Stimulated activated CD4-positive, alpha-beta T cell treated with anti-CD3 and anti-CD28 coated beads, Interleukin-2, amount 100 ng/mL, for 4 hours (primary cell): Measurements from ENCODE around the gene CST1.

Source experiments
- DNase-seq: peaks from one replicate; pipeline ENCODE4 v3.0.0-alpha.2; 2020; ENCODE audit warnings: low read depth

The CST1 gene

GRCh38 chr20:23702021-23702420 lies 48.7 kb downstream of the CST1 start:
- DNase-seq = no peak

- no peak for DNase-seq
Observed at GRCh38 chr20:23700931-23701330, 49.8 kb downstream of the CST1 start.

- DNase-seq = no peak
Observed at GRCh38 chr20:23697947-23698346, 52.8 kb downstream of the CST1 start.
